Fibroblast of villous mesenchyme (primary cell): Measurements from ENCODE around the gene ATRNL1. TPM values are rescaled to one million over a fixed set of nuclear protein-coding genes. Genes with fewer than 3 reads are reported as not detected.

Source experiments
- DNase-seq: peaks from one replicate; pipeline ENCODE4 v3.0.0-alpha.2; 2010; ENCODE audit warnings: low read depth
- H3K4me3 ChIP-seq: 2 replicates; pipeline ENCODE4 v1.5.1; 2011; ENCODE audit warnings: low read depth, mild to moderate bottlenecking, low read length
- CTCF ChIP-seq: IDR thresholded peaks from 2 replicates; pipeline ENCODE4 v1.5.1; 2012; ENCODE audit warnings: low read depth, mild to moderate bottlenecking, low read length; ENCODE audit not compliant: insufficient read depth
- total RNA-seq: library from RNA; depleted of rRNA; stranded (reverse); fragments of >200 nt; gene quantifications from 2 replicates; pipeline ENCODE4 v1.2.3, GENCODE V29; 2012

The ATRNL1 gene
- total RNA-seq, 1 donor: 13.0 TPM

GRCh38 chr10:115141254-115141653 lies 48.1 kb downstream of the ATRNL1 start:
- peak; percentile 42 for TF ChIP-seq CTCF
- peak; percentile 28 for DNase-seq
- H3K4me3 ChIP-seq: no peak overlapping the region

GRCh38 chr10:115157357-115157756 lies 64.2 kb downstream of the ATRNL1 start:
- H3K4me3 ChIP-seq: no peak overlapping the region
- TF ChIP-seq CTCF: no peak
- no peak for DNase-seq

- DNase-seq: no peak
- no peak for TF ChIP-seq CTCF
- H3K4me3 ChIP-seq: no peak overlapping the region
Observed at GRCh38 chr10:115163129-115163528, 70.0 kb downstream of the ATRNL1 start.

- no peak overlapping the region for H3K4me3 ChIP-seq
Observed at GRCh38 chr10:115164220-115164619, 71.1 kb downstream of the ATRNL1 start.

GRCh38 chr10:115167751-115168150 lies 74.6 kb downstream of the ATRNL1 start:
- no peak for TF ChIP-seq CTCF
- no peak overlapping the region for H3K4me3 ChIP-seq
- no peak for DNase-seq

More at GRCh38 chr10:115164220-115164619, 71.1 kb downstream of the ATRNL1 start:
- no peak for DNase-seq
- TF ChIP-seq CTCF: no peak

- no peak overlapping the region for H3K4me3 ChIP-seq
- peak; percentile 10 for DNase-seq
- peak; percentile 26 for TF ChIP-seq CTCF
Observed at GRCh38 chr10:115171392-115171960, 78.3 kb downstream of the ATRNL1 start.

- no peak overlapping the region for H3K4me3 ChIP-seq
- DNase-seq: peak; percentile 4
- TF ChIP-seq CTCF: no peak
Observed at GRCh38 chr10:115173915-115174443, 80.8 kb downstream of the ATRNL1 start.

GRCh38 chr10:115207276-115207675 lies 114.1 kb downstream of the ATRNL1 start:
- DNase-seq: peak; percentile 4
- peak overlapping the region; percentile 41 for H3K4me3 ChIP-seq
